GM15510 (cell line): ENCODE results near the gene VWF.

Experiments used
- POLR2A ChIP-seq: IDR thresholded peaks from 3 replicates; pipeline ENCODE4 v1.6.1; 2011; ENCODE audit warnings: borderline replicate concordance; ENCODE audit not compliant: insufficient read length; ENCODE audit errors: extremely low read depth

VWF gene

GRCh38 chr12:5914387-5915149 is 209.9 kb downstream of the VWF start:
- TF ChIP-seq POLR2A = no peak

- TF ChIP-seq POLR2A = no peak
Measured at GRCh38 chr12:5913387-5913786, 211.1 kb downstream of the VWF start.

- no peak for TF ChIP-seq POLR2A
Measured at GRCh38 chr12:5912437-5913334, 211.8 kb downstream of the VWF start.

- no peak for TF ChIP-seq POLR2A
Measured at GRCh38 chr12:5912011-5912410, 212.5 kb downstream of the VWF start.

GRCh38 chr12:5910790-5911548 is 213.5 kb downstream of the VWF start:
- TF ChIP-seq POLR2A = no peak

GRCh38 chr12:5909560-5909959 is 214.9 kb downstream of the VWF start:
- TF ChIP-seq POLR2A = no peak

GRCh38 chr12:5908251-5908650 is 216.2 kb downstream of the VWF start:
- TF ChIP-seq POLR2A = no peak

GRCh38 chr12:5907807-5908206 is 216.7 kb downstream of the VWF start:
- TF ChIP-seq POLR2A = no peak

GRCh38 chr12:5905757-5906156 is 218.7 kb downstream of the VWF start:
- TF ChIP-seq POLR2A = no peak

- no peak for TF ChIP-seq POLR2A
Measured at GRCh38 chr12:5904969-5905368, 219.5 kb downstream of the VWF start.

- TF ChIP-seq POLR2A = no peak
Measured at GRCh38 chr12:5904441-5904840, 220.0 kb downstream of the VWF start.

GRCh38 chr12:5902736-5903135 is 221.7 kb downstream of the VWF start:
- TF ChIP-seq POLR2A = no peak

GRCh38 chr12:5901416-5901815 is 223.1 kb downstream of the VWF start:
- no peak for TF ChIP-seq POLR2A

GRCh38 chr12:5900533-5901205 is 223.8 kb downstream of the VWF start:
- no peak for TF ChIP-seq POLR2A
